Activated CD4-positive, alpha-beta T cell treated with anti-CD3 and anti-CD28 coated beads for 24 hours (primary cell): Measurements from ENCODE around the gene PLEKHA1.

ENCODE experiments used
- DNase-seq, 2 donors: peaks; one replicate each; pipeline ENCODE4 v3.0.0-alpha.2; 2020; ENCODE audit warnings: low read depth in 2 of 2

Gene PLEKHA1

GRCh38 chr10:122347170-122347841 lies 27.2 kb upstream of the PLEKHA1 start:
- DNase-seq: no peak

GRCh38 chr10:122348512-122348911 lies 26.0 kb upstream of the PLEKHA1 start:
- DNase-seq: no peak

GRCh38 chr10:122348935-122349361 lies 25.6 kb upstream of the PLEKHA1 start:
- DNase-seq: no peak

- no peak for DNase-seq
Measured at GRCh38 chr10:122349758-122350369, 24.6 kb upstream of the PLEKHA1 start.

GRCh38 chr10:122350893-122351292 lies 23.6 kb upstream of the PLEKHA1 start:
- DNase-seq: no peak

GRCh38 chr10:122352817-122353525 lies 21.5 kb upstream of the PLEKHA1 start:
- DNase-seq: no peak

- DNase-seq: no peak
Measured at GRCh38 chr10:122354383-122354782, 20.1 kb upstream of the PLEKHA1 start.

GRCh38 chr10:122357685-122358084 lies 16.8 kb upstream of the PLEKHA1 start:
- DNase-seq: no peak

- no peak for DNase-seq
Measured at GRCh38 chr10:122359621-122360020, 14.9 kb upstream of the PLEKHA1 start.

- no peak for DNase-seq
Measured at GRCh38 chr10:122361046-122361445, 13.5 kb upstream of the PLEKHA1 start.

GRCh38 chr10:122362031-122362592 lies 12.4 kb upstream of the PLEKHA1 start:
- DNase-seq: no peak

GRCh38 chr10:122362621-122363020 lies 11.9 kb upstream of the PLEKHA1 start:
- no peak for DNase-seq

- no peak for DNase-seq
Measured at GRCh38 chr10:122363311-122363710, 11.2 kb upstream of the PLEKHA1 start.

GRCh38 chr10:122363722-122364463 lies 10.6 kb upstream of the PLEKHA1 start:
- DNase-seq: no peak

GRCh38 chr10:122368502-122369254 lies 5.8 kb upstream of the PLEKHA1 start:
- DNase-seq: no peak

GRCh38 chr10:122373108-122373507 lies 1.4 kb upstream of the PLEKHA1 start:
- no peak for DNase-seq

- no peak for DNase-seq
Measured at GRCh38 chr10:122373721-122374120, 787 bp upstream of the PLEKHA1 start.

GRCh38 chr10:122374859-122375678 lies 561 bp downstream of the PLEKHA1 start:
- DNase-seq: peak; percentile 41 to 52

- no peak for DNase-seq
Measured at GRCh38 chr10:122375679-122376160, 1.2 kb downstream of the PLEKHA1 start.

- no peak for DNase-seq
Measured at GRCh38 chr10:122376364-122376961, 2.0 kb downstream of the PLEKHA1 start.
